OCI-LY7 (cell line): ENCODE measurements around the gene ARHGAP42. TPM values are rescaled to one million over a fixed set of nuclear protein-coding genes. Genes with fewer than 3 reads are reported as not detected.

ENCODE experiments used
- BruUV-seq: library from RNA; stranded (reverse); fragments of 400-500 nt; replicated peaks from 2 replicates; lab custom pipeline; 2021; lab: Mats Ljungman, UMichigan
- CTCF ChIA-PET: fragments of 300-600 bp; sonication (Branson Sonifier 250); formaldehyde crosslinking; loops from one replicate; lab custom pipeline; 2022; ENCODE audit warnings: antibody characterized with exemption; ENCODE audit not compliant: unreplicated experiment; lab: Charles Lee
- POLR2A ChIA-PET: fragments of 300-600 bp; sonication (Branson Sonifier 250); formaldehyde crosslinking; loops from one replicate; lab custom pipeline; 2022; ENCODE audit warnings: antibody characterized with exemption; lab: Charles Lee
- DNase-seq: peaks from one replicate; pipeline ENCODE4 v3.0.0-alpha.2; 2015; ENCODE audit warnings: low spot score
- H2AFZ ChIP-seq: fragments of 200-600 bp; sonication (generic), shearing (Covaris generic); 2 replicates; pipeline ENCODE4 v1.6.1; 2014; ENCODE audit warnings: mild to moderate bottlenecking, antibody characterized with exemption, low read length, moderate library complexity
- H3K27ac ChIP-seq: fragments of 200-600 bp; sonication (generic); 2 replicates; pipeline ENCODE4 v1.5.1; 2014; ENCODE audit warnings: mixed run types, low read depth, mild to moderate bottlenecking, moderate library complexity, low read length, inconsistent platforms; ENCODE audit not compliant: poor library complexity, severe bottlenecking
- H3K36me3 ChIP-seq: fragments of 200-600 bp; sonication (generic); 2 replicates; pipeline ENCODE4 v1.6.1; 2014; ENCODE audit warnings: mild to moderate bottlenecking, antibody characterized with exemption, low read length, moderate library complexity, mixed read lengths; ENCODE audit not compliant: insufficient read depth
- H3K4me1 ChIP-seq: fragments of 200-600 bp; sonication (generic); 2 replicates; pipeline ENCODE4 v1.5.1; 2014; ENCODE audit warnings: mild to moderate bottlenecking, low read length; ENCODE audit not compliant: insufficient read depth, poor library complexity, severe bottlenecking
- H3K4me2 ChIP-seq: fragments of 200-600 bp; sonication (generic); 2 replicates; pipeline ENCODE4 v1.6.1; 2014; ENCODE audit warnings: mild to moderate bottlenecking, low read length
- H3K4me3 ChIP-seq: fragments of 200-600 bp; sonication (generic); 2 replicates; pipeline ENCODE4 v1.5.1; 2014; ENCODE audit warnings: mild to moderate bottlenecking, low read depth, low read length; ENCODE audit not compliant: poor library complexity, severe bottlenecking
- H3K79me2 ChIP-seq: fragments of 200-600 bp; sonication (generic); 2 replicates; pipeline ENCODE4 v1.6.1; 2016; ENCODE audit warnings: low read depth, mild to moderate bottlenecking, low read length, moderate library complexity, mixed read lengths; ENCODE audit not compliant: insufficient read depth
- H3K9me2 ChIP-seq: fragments of 200-600 bp; sonication (generic); 2 replicates; pipeline ENCODE4 v1.6.1; 2016; ENCODE audit warnings: mild to moderate bottlenecking, low read length, mixed read lengths; ENCODE audit not compliant: insufficient read depth
- H3K9me3 ChIP-seq: fragments of 200-600 bp; sonication (generic); 2 replicates; pipeline ENCODE4 v1.6.1; 2014; ENCODE audit warnings: mild to moderate bottlenecking, mixed run types, low read length, mixed read lengths
- H4K20me1 ChIP-seq: fragments of 200-600 bp; sonication (generic); 2 replicates; pipeline ENCODE4 v1.6.1; 2014; ENCODE audit warnings: mild to moderate bottlenecking, antibody characterized with exemption, low read length, moderate library complexity, mixed read lengths; ENCODE audit not compliant: insufficient read depth
- EZH2phosphoT487 ChIP-seq: fragments of 200-600 bp; sonication (generic); IDR thresholded peaks from 2 replicates; pipeline ENCODE4 v1.6.1; 2018; ENCODE audit warnings: low read depth, borderline replicate concordance, mild to moderate bottlenecking, mixed run types, antibody characterized with exemption, low read length, moderate library complexity, mixed read lengths
- intact Hi-C: fragments of 100-400 bp; cut with micrococcal nuclease; formaldehyde crosslinking; loops from one replicate; pipeline ENCODE4 v1.10.0; 2022; ENCODE audit not compliant: unreplicated experiment
- total RNA-seq, 2 experiments: library from RNA; depleted of rRNA in 1 of 2; stranded (reverse); fragments of >200 nt in 1 of 2; shearing (Covaris generic) in 1 of 2; gene quantifications; 2 replicates each; pipeline ENCODE4 v1.2.3, GENCODE V29; 2014 to 2022
- TF ChIP-seq, protein P1 (sequence below): fragments of 200-600 bp; sonication (generic); conservative IDR thresholded peaks from 2 replicates; pipeline ENCODE4 v1.5.1; 2014; ENCODE audit warnings: mild to moderate bottlenecking, antibody characterized with exemption, low read length, moderate library complexity, mixed read lengths

Gene ARHGAP42
- total RNA-seq, 2 experiments from 2014 or later = not detected

DNA sequence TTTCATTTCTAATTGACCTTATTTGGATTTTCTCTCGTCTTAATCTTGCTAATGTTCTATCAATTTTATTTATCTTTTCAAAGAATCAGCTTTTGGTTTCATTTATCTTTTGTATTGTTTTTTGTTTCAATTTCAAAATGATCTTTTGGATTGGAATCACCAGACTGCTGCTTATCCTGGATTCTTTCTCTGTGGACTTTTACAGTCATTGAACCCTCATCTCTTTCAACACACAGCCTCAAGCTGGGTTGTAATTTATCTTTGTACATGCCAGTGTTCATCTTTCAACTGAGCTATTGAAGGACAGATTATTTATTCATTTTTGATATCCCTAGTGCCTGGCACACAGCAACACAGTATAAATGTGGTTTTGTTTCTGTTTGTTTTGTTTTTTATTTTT lies 195.9 kb downstream of the ARHGAP42 start:
- H3K4me2 ChIP-seq = no peak overlapping the region
- ChIA-PET CTCF (no interaction called here), POLR2A (no interaction called here)
- intact Hi-C loops = no loop called here
- H4K20me1 ChIP-seq = no peaks in the 10 kb centered on the region
- no peak for TF ChIP-seq EZH2phosphoT487
- TF ChIP-seq, protein P1, sequence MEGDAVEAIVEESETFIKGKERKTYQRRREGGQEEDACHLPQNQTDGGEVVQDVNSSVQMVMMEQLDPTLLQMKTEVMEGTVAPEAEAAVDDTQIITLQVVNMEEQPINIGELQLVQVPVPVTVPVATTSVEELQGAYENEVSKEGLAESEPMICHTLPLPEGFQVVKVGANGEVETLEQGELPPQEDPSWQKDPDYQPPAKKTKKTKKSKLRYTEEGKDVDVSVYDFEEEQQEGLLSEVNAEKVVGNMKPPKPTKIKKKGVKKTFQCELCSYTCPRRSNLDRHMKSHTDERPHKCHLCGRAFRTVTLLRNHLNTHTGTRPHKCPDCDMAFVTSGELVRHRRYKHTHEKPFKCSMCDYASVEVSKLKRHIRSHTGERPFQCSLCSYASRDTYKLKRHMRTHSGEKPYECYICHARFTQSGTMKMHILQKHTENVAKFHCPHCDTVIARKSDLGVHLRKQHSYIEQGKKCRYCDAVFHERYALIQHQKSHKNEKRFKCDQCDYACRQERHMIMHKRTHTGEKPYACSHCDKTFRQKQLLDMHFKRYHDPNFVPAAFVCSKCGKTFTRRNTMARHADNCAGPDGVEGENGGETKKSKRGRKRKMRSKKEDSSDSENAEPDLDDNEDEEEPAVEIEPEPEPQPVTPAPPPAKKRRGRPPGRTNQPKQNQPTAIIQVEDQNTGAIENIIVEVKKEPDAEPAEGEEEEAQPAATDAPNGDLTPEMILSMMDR = no peak
- no peak for DNase-seq
- H3K9me3 ChIP-seq = no peaks in the 10 kb centered on the region
- BruUV-seq = no TSS peak
- H3K79me2 ChIP-seq = no peaks in the 10 kb centered on the region
- H2AFZ ChIP-seq = no peak overlapping the region
- H3K4me1 ChIP-seq = no peaks in the 10 kb centered on the region
- no peaks in the 10 kb centered on the region for H3K9me2 ChIP-seq
- no peaks in the 10 kb centered on the region for H3K36me3 ChIP-seq
- H3K27ac ChIP-seq = no peak overlapping the region
- no peak overlapping the region for H3K4me3 ChIP-seq

DNA sequence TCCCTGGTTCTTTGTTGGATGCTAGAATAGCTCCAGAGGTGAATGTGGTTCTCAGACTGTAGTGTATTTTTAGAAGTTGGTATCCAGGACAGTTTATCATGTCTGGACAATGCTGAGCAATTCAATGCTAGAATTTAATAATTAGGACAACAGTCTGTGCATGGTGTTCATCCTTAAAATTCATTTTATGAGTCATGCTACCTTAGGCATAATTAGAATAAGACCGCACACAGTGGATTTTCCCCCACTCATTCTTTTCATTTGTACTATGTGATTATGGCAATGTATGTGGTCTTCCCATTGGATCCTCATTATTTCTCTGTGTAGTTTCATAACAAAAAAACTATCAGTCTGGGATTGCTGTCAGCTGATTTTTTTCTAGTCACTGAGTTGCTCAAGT lies 196.7 kb downstream of the ARHGAP42 start:
- intact Hi-C loops = no loop called here
- Histone ChIP-seq H3K79me2 (no peaks in the 10 kb centered on the region), H2AFZ (no peak overlapping the region), H3K4me1 (no peaks in the 10 kb centered on the region), H3K9me3 (no peaks in the 10 kb centered on the region), H3K4me2 (no peak overlapping the region), H3K36me3 (no peaks in the 10 kb centered on the region), H3K4me3 (no peak overlapping the region), H4K20me1 (no peaks in the 10 kb centered on the region), H3K27ac (no peak overlapping the region), H3K9me2 (no peaks in the 10 kb centered on the region)
- TF ChIP-seq, protein P1 = no peak
- no peak for TF ChIP-seq EZH2phosphoT487
- POLR2A ChIA-PET = no interaction called here
- BruUV-seq = no TSS peak
- no peak for DNase-seq
- CTCF ChIA-PET = no interaction called here

DNA sequence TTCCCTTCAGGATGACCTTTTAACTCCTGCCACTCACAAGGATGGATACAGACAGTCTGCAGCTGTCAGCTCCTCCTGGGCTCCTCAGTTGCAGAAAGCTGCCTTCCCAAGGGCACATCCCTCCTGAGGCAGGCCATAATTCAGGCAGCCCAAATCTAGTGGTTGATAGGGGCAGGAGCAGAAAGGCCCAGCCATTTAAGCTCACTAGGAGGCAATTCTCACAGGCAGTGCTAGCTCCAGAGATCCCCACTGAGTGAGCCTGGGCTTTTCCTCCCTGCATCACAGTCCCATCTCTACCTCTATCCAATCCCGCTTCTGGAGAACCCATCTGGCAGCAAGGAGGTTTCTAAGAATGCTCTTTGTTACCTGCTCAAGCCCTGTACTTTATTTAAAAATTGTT lies 200.6 kb downstream of the ARHGAP42 start:
- H3K4me2 ChIP-seq = no peak overlapping the region
- H3K79me2 ChIP-seq = no peaks in the 10 kb centered on the region
- no peaks in the 10 kb centered on the region for H3K4me1 ChIP-seq
- intact Hi-C loops = no loop called here
- ChIA-PET POLR2A (interaction anchor here (0.7 kb wide), 1 partner anchor 23 kb away, joined by 3 read pairs; no protein-coding TSS in a partner anchor), CTCF (no interaction called here)
- H3K9me2 ChIP-seq = no peaks in the 10 kb centered on the region
- no peaks in the 10 kb centered on the region for H3K9me3 ChIP-seq
- no peak for DNase-seq
- no peak overlapping the region for H3K27ac ChIP-seq
- H3K36me3 ChIP-seq = no peaks in the 10 kb centered on the region
- TF ChIP-seq, protein P1 = no peak
- no peak for TF ChIP-seq EZH2phosphoT487
- no peak overlapping the region for H2AFZ ChIP-seq
- no peaks in the 10 kb centered on the region for H4K20me1 ChIP-seq
- BruUV-seq = no TSS peak
- H3K4me3 ChIP-seq = no peak overlapping the region
